ENCODE data around the gene FAM234B. TPM values are rescaled to one million over a fixed set of nuclear protein-coding genes. Genes with fewer than 3 reads are reported as not detected.

Gene FAM234B, protein sequence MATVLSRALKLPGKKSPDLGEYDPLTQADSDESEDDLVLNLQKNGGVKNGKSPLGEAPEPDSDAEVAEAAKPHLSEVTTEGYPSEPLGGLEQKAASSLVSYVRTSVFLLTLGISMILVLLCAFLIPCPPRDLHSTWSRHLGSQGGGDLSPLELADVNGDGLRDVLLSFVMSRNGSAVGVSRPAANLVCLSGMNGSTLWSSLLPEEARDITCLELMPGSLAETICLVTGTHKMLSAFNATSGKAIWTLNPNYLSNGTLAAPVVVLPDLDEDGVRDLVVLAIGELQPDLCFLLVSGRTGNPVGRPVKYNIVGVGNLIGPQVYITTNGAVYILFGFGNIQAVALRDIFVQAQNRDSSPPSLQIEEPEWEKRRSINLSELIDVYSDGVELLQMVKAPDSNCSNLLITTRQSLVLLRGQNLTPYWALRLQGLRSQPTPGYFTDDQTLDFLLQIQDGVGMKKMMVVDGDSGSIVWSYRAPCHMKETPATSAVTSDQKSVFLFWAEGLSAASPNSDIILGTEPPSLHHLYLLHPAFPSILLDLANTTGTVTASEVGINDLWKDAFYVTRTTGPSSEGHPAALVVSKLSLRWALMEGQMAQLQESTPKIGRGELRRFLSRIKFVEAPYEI
- total RNA-seq (2014; rRNA removed; shearing (Covaris generic)): 5.5 and 12.4 TPM in 2 replicates

GRCh38 chr12:13044002-13044905 lies at the start of gene FAM234B:
FAM234B (plus strand) TSS chr12:13044381; CDS start chr12:13044404, 23 bp downstream.
- peak; percentile 85 for DNase-seq (ENCODE audit: low read depth)

DNA sequence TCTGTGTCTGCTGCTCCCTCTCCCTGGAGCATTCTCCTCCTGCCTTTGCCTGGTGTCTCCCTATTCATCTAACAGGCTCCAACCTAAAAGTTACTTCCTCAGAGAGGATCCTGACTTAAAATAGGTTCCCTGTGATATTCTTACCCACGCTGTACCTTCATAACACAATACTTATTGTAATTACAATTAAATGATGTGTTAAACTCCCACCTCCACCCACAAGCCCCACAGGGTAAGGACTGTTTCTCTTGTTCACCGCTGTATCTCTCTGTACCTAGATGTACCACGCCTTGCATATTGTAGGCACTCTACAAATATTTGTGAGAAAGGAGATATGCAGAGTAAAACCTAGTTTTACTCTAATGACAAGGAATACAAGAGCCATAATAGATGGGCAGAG lies 49.1 kb upstream of the FAM234B start:
- no peak for DNase-seq (ENCODE audit: low read depth)

DNA sequence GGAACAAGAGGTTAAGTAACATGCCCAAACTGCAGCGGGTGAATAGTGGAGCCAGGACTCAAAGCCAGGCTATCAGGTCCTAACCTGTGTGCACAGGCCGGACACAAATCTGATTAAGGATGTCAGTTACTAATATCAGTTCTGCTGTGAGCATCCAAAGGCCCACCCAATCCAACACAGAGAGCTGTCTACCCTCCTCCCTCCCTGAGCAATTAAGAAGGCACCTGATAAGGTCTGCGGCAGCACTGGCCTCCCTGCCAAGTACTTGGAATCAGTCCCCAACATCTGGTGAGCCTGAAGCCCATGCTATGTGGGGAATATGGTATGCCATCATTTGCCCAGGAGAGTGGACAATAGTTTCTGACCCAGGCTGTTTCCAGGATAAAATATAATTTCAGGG lies 48.0 kb upstream of the FAM234B start:
- DNase-seq (ENCODE audit: low read depth): no peak

DNA sequence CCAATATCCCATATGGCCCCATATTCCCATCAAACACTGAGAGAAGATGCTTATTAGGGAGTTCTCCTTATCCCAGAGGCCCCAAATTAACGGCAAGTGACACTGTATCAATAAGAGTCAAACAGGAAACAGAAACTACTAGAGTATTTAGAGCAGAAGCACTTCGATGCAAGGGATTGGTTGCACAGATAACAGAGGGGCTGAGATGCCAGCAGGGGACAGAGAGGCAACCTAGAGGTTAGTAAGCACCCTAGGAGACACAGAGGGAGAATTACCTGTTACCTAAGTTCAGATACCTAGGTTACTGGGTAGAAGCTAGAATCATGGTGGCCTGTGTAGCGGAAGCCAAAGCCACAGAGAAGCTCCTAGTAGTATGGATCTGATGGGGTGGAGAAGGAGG lies 47.0 kb upstream of the FAM234B start:
- no peak for DNase-seq (ENCODE audit: low read depth)

- no peak for DNase-seq (ENCODE audit: low read depth)
Measured at GRCh38 chr12:12997734-12998133, 46.4 kb upstream of the FAM234B start.

DNA sequence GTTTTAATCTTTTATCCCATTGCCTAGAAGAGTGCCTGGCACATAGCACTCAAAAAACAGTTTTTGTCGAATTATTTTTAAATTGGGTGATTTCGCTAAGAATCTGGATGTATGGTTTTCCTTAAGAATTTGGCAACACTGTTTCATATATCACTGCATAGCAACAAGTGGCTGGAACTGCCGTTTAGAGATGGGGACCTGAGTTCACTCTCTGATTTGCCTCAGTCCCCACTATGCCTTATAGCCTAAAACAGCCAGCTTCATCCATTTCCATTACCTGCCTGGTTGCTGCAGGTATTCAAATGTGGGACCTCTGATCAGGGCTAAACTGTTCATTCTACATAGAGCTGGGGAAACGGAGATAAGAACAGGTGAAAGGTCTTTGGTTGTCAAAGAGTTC lies 45.9 kb upstream of the FAM234B start:
- DNase-seq (ENCODE audit: low read depth): no peak

DNA sequence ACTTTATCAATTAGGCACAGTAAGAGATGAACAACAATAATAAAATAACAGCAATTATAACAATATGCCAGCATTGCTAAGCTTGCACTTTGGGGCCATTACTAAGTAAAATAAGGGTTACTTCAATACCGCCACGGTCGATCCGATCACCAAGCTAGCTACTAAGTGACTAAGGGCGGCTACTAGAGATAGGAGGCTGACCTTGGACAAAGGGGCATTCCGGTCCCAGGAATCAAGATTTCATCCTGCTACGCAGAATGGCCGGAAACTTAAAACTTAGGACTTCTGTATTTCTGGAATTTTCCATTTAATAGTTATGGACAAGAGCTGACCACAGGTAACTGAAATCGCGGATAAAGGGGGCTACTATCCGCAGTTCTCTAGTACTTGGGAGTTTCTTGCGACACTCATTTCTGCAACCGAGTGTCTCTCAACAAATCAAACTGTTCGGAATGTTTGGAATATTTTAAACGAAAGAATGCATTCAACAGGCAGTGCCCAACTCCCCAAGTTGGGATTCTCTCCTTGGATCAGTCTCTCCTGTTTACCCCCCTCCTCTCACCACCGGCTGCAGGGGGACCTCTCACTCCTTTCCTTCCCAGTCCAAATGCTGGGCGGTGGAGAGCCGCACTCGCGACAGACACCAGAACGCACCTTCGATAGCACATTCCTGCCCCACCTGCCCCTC lies 44.8 kb upstream of the FAM234B start:
- DNase-seq (ENCODE audit: low read depth): peak; percentile 18

DNA sequence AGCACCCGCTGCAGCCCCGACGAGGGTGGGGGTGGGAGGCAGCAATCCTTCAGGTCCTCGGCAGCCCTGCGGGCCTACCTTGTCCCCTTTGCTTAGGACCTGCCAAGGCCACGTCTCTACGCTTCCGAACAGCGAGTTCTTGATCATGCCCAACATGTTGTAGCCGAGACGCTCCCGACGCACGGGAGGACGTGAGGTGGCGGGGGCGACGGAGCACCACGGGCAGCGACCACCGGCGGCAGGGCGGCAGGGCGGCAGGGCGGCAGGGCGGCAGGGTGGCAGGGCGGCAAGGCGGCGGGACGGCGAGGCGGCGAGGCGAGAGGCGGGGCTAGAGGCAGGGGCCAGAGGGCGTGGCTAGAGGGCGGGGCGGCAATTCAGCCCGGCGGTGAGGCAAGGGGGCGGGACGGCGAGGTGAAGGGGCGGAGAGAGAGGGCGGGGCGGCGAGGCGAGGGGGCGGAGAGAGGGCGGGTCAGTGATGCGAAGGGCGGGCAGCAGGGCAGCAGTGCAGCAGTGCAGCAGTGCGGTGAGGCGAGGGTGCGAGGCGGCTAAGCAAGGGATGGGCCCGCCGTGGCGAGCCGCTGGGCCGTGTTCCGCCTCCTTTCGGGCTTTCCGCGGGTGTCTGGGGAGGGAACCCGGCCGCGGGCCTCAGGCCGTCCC lies 44.1 kb upstream of the FAM234B start, which contains the start of gene HEBP1:
HEBP1 (minus strand) TSS at position 307 of the 657 bp plus-strand sequence; CDS start at position 156, 151 bp downstream.
- peak; percentile 97 for DNase-seq (ENCODE audit: low read depth)

DNA sequence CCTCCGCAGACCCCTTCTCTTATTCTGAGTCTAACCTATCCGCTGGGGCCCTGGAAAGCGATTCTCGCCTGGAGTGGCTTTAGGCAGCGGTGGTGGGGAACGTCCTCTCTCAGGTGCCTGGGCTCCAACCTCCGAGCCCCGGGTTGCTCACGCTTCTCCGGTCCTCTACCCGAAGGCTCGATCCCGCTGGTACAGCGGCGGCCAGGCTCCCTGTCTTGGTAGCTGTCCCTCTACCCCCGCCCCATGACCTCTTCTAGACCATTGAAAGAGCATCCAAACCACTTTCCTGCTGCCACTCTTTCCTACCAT lies 43.6 kb upstream of the FAM234B start:
- no peak for DNase-seq (ENCODE audit: low read depth)

- DNase-seq (ENCODE audit: low read depth): peak; percentile 76
Measured at GRCh38 chr12:13000925-13001774, 43.0 kb upstream of the FAM234B start.

GRCh38 chr12:13001775-13002040 lies 42.5 kb upstream of the FAM234B start:
- peak; percentile 11 for DNase-seq (ENCODE audit: low read depth)

DNA sequence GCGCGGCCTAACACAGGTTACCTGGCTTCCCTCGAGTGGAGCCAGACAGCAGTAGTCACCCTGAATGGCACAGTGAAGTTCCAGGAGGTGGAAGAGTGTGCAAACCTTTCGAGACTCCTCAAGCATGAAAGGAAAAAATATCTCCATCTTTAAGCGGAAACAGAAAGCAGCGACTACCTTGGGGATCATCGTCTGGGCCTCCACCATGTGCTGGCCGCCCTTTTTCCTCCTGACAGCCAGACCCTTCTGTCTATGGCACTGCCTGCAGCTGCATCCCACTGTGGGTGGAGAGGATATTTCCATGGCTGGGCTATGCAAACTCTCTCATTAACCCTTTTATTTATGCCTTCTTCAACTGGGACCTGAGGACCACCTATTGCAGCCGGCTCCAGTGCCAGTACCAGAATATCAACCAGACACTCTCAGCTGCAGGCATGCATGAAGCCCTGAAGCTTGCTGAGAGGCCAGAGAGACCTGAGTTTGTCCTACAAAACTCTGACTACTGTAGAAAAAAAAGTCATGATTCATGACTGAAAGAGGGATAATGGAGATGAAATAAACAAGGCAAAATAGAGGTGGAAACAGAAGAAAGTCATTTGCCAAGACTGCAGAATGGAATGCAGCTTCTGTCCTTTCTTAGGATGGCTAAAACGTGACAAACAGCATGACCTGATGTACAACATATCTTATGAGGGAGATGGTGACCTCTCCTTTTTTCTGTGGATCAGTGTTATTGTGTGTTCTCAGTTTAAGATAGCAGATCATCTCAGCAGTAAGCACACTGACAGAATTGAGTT lies 41.7 kb upstream of the FAM234B start:
- no peak for DNase-seq (ENCODE audit: low read depth)

- DNase-seq (ENCODE audit: low read depth): no peak
Measured at GRCh38 chr12:13004361-13004760, 39.8 kb upstream of the FAM234B start.

- DNase-seq (ENCODE audit: low read depth): no peak
Measured at GRCh38 chr12:13004986-13005385, 39.2 kb upstream of the FAM234B start.

DNA sequence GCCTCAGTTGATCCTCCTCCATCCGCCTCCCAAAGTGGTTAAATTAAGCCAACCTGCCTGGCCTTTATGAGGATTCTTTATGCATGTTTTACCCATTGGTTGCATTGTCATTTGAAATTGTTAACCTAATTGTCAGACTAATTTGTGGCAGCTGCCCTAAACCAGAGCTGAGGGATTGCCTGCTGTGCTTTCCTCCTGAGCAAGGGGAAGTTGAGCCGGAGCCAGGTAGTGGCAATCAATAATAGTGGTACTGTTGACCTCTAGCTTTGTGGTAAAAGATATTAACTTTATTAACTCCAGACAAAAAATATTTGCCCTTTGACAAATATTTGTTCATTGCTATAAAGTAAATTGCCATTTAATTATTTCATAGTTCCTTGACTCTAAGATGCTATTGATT lies 38.5 kb upstream of the FAM234B start:
- no peak for DNase-seq (ENCODE audit: low read depth)

DNA sequence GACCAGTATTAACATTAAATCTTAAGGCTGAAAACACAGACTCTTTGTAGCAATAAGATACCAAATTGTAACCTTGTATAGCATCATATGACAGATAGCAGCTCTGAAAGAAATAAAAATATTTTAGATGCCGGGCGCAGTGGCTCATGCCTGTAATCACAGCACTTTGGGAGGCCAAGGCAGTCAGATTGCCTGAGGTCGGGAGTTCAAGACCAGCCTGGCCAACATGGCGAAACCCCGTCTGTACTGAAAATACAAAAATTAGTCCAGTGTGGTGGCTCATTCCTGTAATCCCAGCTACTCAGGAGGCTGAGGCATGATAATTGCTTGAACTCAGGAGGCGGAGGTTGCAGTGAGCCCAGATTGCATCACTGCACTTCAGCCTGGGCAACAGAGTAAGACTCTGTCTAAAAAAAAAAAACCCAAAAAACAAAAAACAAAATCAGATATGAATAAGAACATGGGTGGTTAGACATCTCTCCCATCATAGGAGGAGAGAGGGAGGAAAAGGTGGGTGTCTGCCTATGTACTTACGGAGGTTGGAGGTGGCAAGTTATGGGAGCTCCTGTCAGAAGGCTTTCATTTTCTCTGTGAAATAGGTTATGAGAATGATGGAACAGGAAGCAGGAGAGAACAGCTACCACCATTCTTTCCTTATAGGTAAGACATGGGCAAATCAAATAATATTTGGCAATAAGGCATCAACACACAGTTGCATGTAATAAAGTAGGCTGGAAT lies 36.5 kb upstream of the FAM234B start:
- DNase-seq (ENCODE audit: low read depth): no peak

DNA sequence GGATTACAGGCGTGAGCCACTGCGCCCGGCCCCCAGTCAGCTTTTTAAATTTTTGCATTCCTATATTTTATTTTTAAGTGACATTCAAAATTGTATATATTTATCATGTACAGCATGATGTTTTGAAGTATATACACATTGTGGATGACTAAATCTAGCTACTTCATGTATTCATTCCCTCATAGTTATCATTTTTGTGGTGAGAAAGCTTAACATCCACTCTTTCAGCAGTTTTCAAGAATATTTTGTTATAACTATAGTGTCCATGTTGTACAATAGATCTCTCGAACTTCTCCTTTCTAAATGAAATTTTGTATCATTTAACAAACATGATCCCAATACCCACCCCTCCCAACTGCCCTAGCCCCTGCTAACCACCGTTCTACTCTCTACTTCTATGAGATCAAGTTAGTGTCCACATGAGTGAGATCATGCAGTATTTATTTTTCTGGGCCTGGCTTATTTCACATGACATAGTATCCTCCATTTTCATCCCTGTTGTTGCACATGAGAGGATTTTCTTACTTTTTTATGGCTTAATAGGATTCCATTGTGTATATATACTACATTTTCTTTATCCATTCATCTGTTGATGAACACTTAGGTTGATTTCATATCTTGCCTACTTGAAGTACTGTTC lies 35.3 kb upstream of the FAM234B start:
- DNase-seq (ENCODE audit: low read depth): no peak

DNA sequence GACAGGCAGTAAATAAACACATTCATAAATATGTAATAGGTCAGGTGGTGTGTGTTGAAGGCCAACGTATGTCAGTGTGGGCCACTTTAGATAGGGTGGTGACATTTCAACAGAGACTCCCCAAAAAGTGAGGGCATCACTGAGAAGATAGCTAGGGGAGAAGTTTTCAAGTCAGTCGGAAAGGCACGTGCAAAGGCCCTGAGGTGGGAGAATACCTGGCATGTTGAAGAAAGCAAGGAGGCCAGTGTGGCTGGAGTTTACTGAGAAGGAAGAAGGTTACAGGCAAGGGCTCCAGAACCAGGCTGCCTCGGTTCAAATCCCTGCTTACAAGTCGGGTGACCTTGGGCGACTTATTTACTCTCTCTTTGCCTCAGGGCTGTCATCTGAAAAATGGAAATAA lies 33.1 kb upstream of the FAM234B start:
- DNase-seq (ENCODE audit: low read depth): no peak

Data from Daoy (cell line).